GM19372 (cell line): ENCODE results near the gene MCRS1.
"Not testable (repeated sequence)": the region's sequence is repeated elsewhere in the genome, so short reads cannot be mapped to it uniquely, and the experiment has no call there.

Experiments used
- ATAC-seq: cut with Tn5 transposase; IDR thresholded peaks from one replicate; pipeline ENCODE4 v1.9.1; 2021; ENCODE audit warnings: mild to moderate bottlenecking, low read depth, moderate library complexity; ENCODE audit not compliant: unreplicated experiment

The MCRS1 gene

DNA sequence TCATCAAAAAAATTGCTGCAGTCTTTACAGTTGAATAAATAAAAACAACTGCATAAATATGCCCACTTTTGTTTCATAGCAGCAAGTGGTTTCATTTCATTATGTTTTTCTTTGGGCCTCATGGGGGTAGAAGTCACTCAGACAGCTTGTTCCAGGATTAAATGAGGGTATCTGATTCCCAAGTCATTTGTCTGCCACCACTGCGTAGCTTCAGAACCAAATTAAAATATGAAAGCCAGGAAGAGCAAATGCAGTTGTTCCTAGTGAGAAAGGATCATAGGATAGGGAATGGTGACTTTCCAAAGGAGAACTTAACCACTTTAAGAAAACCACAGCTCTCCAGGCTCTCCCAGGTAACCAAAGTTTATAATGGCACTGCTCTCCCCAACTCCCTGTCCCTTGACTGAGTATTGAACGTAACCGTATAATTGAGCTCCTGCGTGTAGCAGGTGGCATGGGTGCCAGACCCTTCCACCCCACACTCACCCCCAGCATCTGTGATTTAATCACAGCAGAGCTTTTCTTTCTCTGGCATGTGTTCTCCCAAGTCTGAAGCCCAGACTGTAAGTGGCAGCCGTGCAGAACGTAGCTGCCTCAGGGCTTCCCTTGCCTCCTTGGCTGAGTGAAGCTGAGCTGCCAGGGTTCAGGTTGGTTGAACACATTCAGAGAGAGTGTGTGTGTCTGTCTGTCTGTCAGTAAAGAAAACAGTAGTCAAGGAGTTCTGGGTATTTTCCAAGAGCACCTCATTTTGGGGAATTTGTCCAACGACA lies 40.4 kb downstream of the MCRS1 start:
- ATAC-seq = no peak

DNA sequence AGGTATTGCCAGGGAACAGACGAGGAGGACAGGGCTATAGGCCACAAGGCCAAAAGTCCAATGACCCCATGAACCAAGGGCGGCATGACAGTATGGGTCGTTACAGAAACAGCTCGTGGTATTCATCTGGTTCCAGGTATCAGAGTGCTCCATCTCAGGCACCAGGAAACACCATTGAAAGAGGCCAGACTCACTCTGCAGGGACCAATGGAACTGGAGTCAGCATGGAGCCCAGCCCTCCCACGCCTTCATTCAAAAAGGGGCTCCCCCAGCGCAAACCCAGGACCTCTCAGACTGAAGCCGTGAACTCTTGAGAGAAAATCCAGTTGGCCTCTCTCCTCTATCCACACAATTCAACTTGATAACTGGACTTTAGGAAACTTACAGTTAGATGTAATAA lies 42.0 kb downstream of the MCRS1 start:
- no peak for ATAC-seq

DNA sequence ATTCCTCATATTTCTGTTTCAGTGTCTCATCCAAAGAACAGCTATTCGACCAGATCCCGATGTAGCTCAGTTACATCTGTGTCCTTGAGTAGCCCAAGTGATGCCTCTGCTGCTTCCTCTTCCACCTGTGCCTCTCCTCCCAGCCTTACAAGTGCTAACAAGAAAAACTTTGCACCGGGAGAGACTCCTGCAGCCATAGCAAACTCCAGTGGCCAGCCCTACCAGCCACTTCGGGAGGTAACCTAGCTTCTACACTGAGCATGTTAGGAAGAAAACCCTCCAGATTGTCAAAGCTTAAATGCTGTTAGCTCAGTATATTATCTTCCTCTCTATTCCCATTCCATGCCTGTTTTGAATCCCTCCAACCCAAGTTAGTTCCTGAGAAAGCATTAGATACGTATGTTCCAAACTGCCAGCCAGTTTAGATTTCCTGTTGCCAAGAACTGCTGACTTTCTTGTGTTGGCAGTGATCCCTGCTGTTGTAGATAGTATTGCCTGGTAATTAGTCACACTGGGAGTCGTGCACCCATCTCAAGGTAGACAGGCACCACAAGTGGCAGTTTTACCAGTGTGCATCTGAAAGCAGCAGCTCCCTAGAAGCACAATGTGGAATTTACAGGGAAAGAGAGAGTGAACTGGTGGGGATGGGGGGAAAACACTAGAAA lies 43.1 kb downstream of the MCRS1 start:
- ATAC-seq = no peak

DNA sequence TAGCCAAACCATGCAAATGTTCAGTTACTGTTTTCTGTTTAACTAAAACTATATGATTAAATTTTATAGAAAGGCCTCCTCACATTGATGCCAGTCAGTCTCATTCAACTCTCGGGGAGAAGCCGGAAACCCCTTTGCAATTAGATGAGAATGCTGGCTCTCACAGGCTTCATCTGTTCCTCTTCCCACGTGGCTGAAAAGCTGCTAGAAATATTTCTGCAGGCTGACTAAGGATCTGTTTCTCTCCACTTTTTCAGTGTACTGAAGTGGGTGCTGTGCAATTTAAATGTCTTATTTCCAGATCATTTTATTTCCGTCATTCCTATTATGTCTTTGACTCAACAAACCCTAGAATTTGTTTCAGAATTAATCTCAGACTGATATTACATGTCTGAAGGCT lies 46.6 kb downstream of the MCRS1 start:
- ATAC-seq = no peak

DNA sequence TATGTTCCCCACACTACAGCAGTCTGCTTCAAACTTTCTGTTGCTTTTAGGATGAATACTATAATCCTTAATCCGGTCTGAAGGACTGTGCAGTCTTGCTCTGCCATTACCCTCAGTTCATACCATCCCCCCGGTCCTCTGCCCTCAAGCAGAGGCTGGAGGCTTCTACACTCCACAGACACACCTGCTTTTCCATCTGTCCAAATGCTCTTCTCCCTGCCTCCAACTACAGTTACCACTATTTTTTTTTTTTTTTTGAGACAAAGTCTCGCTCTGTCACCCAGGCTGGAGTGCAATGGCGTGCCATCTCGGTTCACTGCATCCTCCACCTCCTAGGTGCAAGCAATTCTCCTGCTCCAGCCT lies 48.4 kb downstream of the MCRS1 start:
- ATAC-seq = no peak

DNA sequence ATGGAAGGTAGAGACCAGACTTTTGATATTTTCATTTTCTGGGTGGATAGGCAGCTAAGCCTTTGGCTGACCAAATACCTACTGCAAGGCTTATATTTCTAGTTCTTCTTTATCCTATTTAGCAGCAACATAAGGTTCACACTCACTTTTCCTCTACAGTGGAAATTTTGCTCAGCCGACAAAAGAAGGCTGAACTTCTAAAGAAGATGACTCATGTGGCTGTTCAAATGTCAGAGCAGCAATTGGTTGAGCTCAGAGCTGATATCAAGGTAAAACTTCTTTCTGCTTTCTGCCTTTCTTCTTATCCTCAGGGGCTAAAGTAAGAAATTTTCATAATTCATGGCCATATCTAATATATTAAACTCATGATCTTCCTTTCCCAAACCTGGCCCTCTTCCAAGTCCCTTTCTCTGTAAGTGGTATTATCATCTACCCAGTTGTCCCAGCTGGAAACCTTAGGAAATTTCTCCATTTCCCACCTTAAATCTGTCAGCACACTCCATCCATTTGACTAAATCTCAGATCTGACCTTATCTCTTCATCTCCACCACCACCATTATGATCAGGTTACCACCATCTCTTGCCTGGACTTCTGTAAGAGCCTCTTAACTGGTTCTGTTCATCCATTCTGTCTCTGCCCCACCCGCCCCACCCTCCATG lies 48.9 kb downstream of the MCRS1 start:
- no peak for ATAC-seq

DNA sequence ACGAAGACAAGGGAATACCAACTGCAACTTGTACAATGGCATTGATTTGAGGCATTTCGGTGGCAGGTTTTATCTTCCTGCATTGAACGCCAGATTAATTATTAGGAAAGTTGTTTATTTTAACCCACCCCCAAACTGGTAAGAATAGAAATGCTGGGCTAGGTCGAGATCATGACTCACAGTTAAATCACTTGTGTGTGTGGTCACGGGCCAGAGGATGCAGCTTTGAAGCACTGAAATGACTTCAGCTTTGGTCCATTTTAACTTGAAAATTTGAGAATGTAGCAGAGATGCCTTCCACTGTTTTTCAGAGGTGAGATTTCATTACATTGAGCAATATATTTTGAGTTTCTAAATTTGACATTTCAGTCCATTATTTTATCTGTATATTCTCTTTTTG lies 52.7 kb downstream of the MCRS1 start:
- no peak for ATAC-seq

DNA sequence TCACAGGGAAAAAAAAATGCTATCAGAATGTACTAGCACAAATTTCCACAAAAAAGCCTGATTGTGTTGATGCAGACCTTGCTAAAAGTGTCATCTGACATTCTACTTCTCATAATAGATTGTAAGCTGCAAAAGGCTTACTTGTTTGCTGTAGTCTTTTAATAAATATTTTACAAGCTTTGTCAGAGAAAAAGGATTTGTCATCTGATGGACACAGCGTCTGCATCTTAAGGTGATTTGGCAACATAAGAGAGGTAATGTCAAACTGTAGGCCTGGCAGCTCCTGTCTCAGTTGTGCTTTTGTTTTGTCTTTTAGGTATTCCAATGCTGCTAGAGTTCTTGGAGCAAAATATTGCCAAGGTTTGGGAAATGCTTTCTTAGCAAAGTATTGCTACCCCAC lies 55.4 kb downstream of the MCRS1 start:
- no peak for ATAC-seq

DNA sequence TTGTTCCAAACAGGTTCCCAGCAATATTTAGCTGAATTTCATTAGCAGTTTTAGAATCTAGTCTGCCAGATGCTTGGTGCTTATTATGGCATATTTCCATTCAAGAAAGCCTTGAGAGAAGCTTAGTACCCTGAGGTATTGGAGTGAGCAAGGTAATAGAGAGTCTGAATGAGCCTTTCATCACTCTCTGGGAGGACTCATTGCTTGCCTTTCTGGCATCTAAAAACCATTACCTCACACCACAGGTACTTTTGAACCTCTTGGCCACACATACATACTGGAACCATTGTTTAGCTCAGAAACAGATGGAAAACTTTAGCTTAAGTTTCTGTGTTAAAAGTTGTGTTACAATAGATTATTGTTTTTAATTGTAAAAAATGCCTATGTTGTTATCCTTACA lies 56.5 kb downstream of the MCRS1 start:
- no peak for ATAC-seq

DNA sequence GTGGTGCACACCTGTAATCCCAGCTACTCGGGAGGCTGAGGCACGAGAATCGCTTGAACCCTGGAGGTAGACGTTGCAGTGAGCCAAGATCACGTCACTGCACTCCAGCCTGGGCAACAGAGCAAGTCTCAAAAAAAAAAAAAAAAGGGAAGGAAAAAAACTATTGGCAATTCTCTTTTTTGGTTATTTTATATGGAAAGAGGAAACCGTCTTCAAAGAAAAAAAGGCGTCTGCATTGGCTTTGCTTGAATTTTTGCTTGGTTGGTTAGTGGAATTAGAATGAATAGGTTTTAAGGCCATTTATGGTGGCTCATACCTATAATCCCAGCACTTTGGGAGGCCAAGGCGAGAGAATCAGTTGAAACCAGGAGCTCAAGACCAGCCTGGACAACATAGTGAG lies 58.3 kb downstream of the MCRS1 start:
- ATAC-seq = not testable (repeated sequence)
